A673 (cell line): ENCODE measurements around the gene INO80B.

Experiments used
- CTCF ChIP-seq: fragments of 300-800, 200-600 bp; sonication (generic); conservative IDR thresholded peaks from 2 replicates; pipeline ENCODE4 v1.5.1; 2017; ENCODE audit warnings: low read depth, mild to moderate bottlenecking, antibody characterized with exemption, low read length, moderate library complexity, mixed read lengths
- EZH2 ChIP-seq: fragments of 200-600 bp; sonication (generic); IDR thresholded peaks from 2 replicates; pipeline ENCODE4 v1.6.1; 2017; ENCODE audit warnings: borderline replicate concordance, low read depth, mild to moderate bottlenecking, mixed read lengths, antibody characterized with exemption, low read length; ENCODE audit not compliant: poor library complexity, severe bottlenecking

GRCh38 chr2:74507145-74507925, 52.4 kb downstream of the INO80B start, which contains the start of gene PCGF1:
- TF ChIP-seq CTCF (peak; percentile 72), EZH2 (no peak)
